Measurements from ENCODE around the gene TPCN2. TPM values are rescaled to one million over a fixed set of nuclear protein-coding genes. Genes with fewer than 3 reads are reported as not detected.

The TPCN2 gene
- total RNA-seq, 1 donor from 2014 or later: 4.5 TPM

- no peaks in the 10 kb centered on the region for H3K36me3 ChIP-seq (ENCODE audit: control insufficient read depth, insufficient read depth, low read length)
- no peaks in the 10 kb centered on the region for H3K27me3 ChIP-seq (ENCODE audit: control insufficient read depth, insufficient read depth, low read length)
- FAIRE-seq (no peak), DNase-seq (ENCODE audit: low read depth) (no peak)
- TF ChIP-seq CTCF (IDR thresholded peaks at IDR 0.05; ENCODE audit: insufficient read depth, low read length, severe bottlenecking): no peak
- H3K4me3 ChIP-seq (ENCODE audit: low read depth, low read length): no peak overlapping the region
Observed at GRCh38 chr11:69032833-69033232, 15.9 kb upstream of the TPCN2 start.

GRCh38 chr11:69033431-69033830, 15.3 kb upstream of the TPCN2 start:
- TF ChIP-seq CTCF (IDR thresholded peaks at IDR 0.05; ENCODE audit: insufficient read depth, low read length, severe bottlenecking): no peak
- Histone ChIP-seq H3K4me3 (ENCODE audit: low read depth, low read length) (no peak overlapping the region), H3K27me3 (ENCODE audit: control insufficient read depth, insufficient read depth, low read length) (no peaks in the 10 kb centered on the region), H3K36me3 (ENCODE audit: control insufficient read depth, insufficient read depth, low read length) (no peaks in the 10 kb centered on the region)
- DNase-seq (ENCODE audit: low read depth): no peak
- FAIRE-seq: no peak

GRCh38 chr11:69034123-69034867, 14.4 kb upstream of the TPCN2 start:
- no peak overlapping the region for H3K4me3 ChIP-seq (ENCODE audit: low read depth, low read length)
- H3K36me3 ChIP-seq (ENCODE audit: control insufficient read depth, insufficient read depth, low read length): no peaks in the 10 kb centered on the region
- H3K27me3 ChIP-seq (ENCODE audit: control insufficient read depth, insufficient read depth, low read length): no peaks in the 10 kb centered on the region
- DNase-seq (ENCODE audit: low read depth): no peak
- no peak for TF ChIP-seq CTCF (IDR thresholded peaks at IDR 0.05; ENCODE audit: insufficient read depth, low read length, severe bottlenecking)
- no peak for FAIRE-seq

GRCh38 chr11:69035150-69035945, 13.4 kb upstream of the TPCN2 start:
- Histone ChIP-seq H3K27me3 (ENCODE audit: control insufficient read depth, insufficient read depth, low read length) (no peaks in the 10 kb centered on the region), H3K4me3 (ENCODE audit: low read depth, low read length) (no peak overlapping the region), H3K36me3 (ENCODE audit: control insufficient read depth, insufficient read depth, low read length) (no peaks in the 10 kb centered on the region)
- DNase-seq (ENCODE audit: low read depth) (no peak), FAIRE-seq (no peak)
- TF ChIP-seq CTCF (IDR thresholded peaks at IDR 0.05; ENCODE audit: insufficient read depth, low read length, severe bottlenecking): no peak

- no peak overlapping the region for H3K4me3 ChIP-seq (ENCODE audit: low read depth, low read length)
- no peaks in the 10 kb centered on the region for H3K36me3 ChIP-seq (ENCODE audit: control insufficient read depth, insufficient read depth, low read length)
- no peak for TF ChIP-seq CTCF (IDR thresholded peaks at IDR 0.05; ENCODE audit: insufficient read depth, low read length, severe bottlenecking)
- FAIRE-seq (no peak), DNase-seq (ENCODE audit: low read depth) (no peak)
- H3K27me3 ChIP-seq (ENCODE audit: control insufficient read depth, insufficient read depth, low read length): no peaks in the 10 kb centered on the region
Observed at GRCh38 chr11:69035946-69036340, 12.8 kb upstream of the TPCN2 start.

Measured in bronchial epithelial cell (primary cell).